Liver (tissue), 3 donors: ENCODE data around the gene PDLIM1.

ENCODE experiments used
- EGR1 ChIP-seq, 2 donors: IDR thresholded peaks; 2 replicates each; pipeline ENCODE4 v1.6.1; 2016 to 2018; ENCODE audit warnings: antibody characterized with exemption in 2 of 2, low read depth in 2 of 2
- HNF4G ChIP-seq: IDR thresholded peaks from 2 replicates; pipeline ENCODE4 v1.6.1; 2016; ENCODE audit warnings: antibody characterized with exemption
- JUND ChIP-seq, 2 donors: IDR thresholded peaks; 2 replicates each; pipeline ENCODE4 v1.6.1; 2016; ENCODE audit warnings: antibody characterized with exemption in 2 of 2
- RAD21 ChIP-seq, 2 donors: IDR thresholded peaks; 2 replicates each; pipeline ENCODE4 v1.6.1; 2016; ENCODE audit warnings: antibody characterized with exemption in 2 of 2, mild to moderate bottlenecking in 2 of 2
- TF ChIP-seq, protein P1 (sequence below): fragments of 150-350 bp; IDR thresholded peaks from 2 replicates; pipeline ENCODE4 v1.5.1; 2017; ENCODE audit warnings: improper control_type of control experiment, low read depth, low read length; ENCODE audit not compliant: missing input control
- TF ChIP-seq, protein P2 (sequence below): IDR thresholded peaks from 2 replicates; pipeline ENCODE4 v1.6.1; 2016; ENCODE audit warnings: antibody characterized with exemption
- donor health status: healthy.
- donor health status: healthy.

DNA sequence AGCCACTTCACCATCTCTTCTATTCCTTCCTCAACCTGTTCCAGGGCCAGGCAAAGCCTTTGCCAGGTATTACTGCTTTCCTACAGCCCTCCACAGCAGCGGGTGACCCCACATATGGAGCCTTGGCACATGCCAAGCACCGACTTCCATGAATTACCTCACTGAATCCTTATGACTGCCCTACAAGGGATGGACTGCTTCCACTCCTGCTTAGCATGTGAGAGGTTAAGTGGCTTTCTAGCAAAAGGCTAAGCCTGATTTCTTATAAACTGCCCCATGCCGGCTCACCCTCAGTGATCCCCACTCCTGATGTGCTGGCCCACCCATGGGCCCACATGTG, 44.0 kb upstream of the PDLIM1 start:
- TF ChIP-seq, protein P1, sequence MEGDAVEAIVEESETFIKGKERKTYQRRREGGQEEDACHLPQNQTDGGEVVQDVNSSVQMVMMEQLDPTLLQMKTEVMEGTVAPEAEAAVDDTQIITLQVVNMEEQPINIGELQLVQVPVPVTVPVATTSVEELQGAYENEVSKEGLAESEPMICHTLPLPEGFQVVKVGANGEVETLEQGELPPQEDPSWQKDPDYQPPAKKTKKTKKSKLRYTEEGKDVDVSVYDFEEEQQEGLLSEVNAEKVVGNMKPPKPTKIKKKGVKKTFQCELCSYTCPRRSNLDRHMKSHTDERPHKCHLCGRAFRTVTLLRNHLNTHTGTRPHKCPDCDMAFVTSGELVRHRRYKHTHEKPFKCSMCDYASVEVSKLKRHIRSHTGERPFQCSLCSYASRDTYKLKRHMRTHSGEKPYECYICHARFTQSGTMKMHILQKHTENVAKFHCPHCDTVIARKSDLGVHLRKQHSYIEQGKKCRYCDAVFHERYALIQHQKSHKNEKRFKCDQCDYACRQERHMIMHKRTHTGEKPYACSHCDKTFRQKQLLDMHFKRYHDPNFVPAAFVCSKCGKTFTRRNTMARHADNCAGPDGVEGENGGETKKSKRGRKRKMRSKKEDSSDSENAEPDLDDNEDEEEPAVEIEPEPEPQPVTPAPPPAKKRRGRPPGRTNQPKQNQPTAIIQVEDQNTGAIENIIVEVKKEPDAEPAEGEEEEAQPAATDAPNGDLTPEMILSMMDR, result no peak
- TF ChIP-seq RAD21 (IDR thresholded peaks at IDR 0.05) (no peak), HNF4G (no peak), JUND (IDR thresholded peaks at IDR 0.05) (no peak), EGR1 (IDR thresholded peaks at IDR 0.05; ENCODE audit: low read depth in 2 of 2) (no peak)
- TF ChIP-seq, protein P2, sequence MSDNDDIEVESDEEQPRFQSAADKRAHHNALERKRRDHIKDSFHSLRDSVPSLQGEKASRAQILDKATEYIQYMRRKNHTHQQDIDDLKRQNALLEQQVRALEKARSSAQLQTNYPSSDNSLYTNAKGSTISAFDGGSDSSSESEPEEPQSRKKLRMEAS, result no peak
